HG03196 (cell line): ENCODE results near the gene ANKRD42.
"Not testable (repeated sequence)": the region's sequence is repeated elsewhere in the genome, so short reads cannot be mapped to it uniquely, and the experiment has no call there.

Experiments
- ATAC-seq: cut with Tn5 transposase; IDR thresholded peaks from one replicate; pipeline ENCODE4 v1.9.1; 2021; ENCODE audit not compliant: unreplicated experiment

Gene ANKRD42

DNA sequence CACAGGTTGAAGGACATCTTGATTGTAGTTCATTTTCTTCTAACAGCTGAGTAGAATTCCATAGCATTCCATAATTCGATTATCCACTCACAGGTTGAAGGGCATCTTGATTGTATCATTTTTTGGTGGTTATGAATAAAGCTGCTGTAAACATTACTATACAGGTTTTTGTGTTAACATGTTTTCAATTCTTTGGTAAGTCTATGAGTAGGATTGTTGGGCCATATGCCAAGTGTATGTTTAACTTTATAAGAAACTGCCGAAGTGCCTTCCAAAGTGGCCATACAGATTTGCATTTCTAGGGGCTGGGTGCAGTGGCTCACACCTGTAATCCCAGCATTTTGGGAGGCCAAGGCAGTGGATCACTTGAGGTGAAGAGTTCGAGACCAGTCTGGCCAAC is 44.6 kb downstream of the ANKRD42 start:
- ATAC-seq, result no peak

GRCh38 chr11:83241291-83241946 is 47.9 kb downstream of the ANKRD42 start:
- peak; percentile 73 for ATAC-seq

DNA sequence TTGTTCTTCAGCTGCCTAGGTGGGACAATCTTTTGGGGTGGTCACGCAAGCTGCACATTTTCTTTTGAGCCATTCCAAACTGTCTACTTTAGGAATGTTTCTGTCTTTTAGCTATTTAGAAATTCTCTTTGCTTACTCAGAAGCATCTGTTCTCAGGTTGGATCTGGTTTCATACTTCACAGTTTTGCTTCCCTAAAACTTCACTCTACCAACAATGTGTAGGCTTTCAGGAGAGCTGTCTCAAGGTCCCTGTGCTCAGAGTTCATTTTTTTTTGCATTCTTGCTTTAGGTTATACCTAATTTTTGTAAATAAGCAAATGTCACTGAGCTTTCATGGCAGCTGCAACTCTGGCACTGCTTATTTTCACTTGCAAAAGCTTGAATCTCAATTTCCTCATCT is 55.9 kb downstream of the ANKRD42 start:
- no peak for ATAC-seq

DNA sequence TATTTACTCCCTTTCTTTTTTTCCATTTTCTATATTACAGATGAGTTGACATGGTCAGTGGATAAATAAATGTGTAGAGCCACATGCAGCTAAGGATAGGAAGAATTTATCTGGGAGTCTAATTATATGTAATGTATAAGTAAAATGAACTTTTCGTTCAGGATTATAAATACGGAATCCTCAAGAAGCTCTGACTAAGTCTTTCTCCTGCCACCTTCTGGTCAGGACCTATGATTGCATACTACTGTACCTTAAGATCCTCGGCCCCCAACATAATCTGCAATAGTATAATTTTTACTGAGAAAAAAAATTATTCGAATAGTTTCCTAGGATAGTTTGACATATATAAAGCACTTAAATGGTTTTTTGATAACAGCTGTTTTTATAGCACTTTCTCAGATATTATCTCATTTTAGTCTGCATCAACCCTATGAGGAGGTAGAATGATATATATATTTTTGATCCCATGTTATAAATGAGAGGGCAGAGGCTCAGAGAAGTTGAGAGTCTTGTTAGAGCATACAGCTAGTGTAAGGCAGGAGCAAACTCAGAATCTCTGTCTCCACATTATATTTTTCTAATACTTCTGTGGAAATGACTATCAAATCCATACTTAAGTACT is 56.6 kb downstream of the ANKRD42 start:
- ATAC-seq, result peak; percentile 59

DNA sequence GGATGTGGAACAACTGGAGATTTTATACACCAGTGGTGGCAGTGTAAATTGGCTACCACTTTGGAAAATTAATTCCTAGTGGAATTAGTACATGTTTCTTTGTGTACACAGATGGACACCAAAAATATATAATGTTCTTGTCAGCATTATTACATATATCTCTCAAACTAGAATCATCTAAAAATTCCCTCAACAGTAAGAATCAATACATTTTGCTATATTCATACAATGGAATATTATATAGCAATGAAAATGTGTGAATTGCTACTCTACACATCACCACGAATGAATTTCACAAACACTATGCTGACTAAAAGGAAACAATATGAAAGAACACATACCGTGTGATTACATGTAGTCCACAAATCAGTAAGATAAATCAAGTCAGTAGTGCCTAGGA is 58.8 kb downstream of the ANKRD42 start:
- no peak for ATAC-seq

GRCh38 chr11:83252941-83253340 is 59.4 kb downstream of the ANKRD42 start:
- no peak for ATAC-seq

DNA sequence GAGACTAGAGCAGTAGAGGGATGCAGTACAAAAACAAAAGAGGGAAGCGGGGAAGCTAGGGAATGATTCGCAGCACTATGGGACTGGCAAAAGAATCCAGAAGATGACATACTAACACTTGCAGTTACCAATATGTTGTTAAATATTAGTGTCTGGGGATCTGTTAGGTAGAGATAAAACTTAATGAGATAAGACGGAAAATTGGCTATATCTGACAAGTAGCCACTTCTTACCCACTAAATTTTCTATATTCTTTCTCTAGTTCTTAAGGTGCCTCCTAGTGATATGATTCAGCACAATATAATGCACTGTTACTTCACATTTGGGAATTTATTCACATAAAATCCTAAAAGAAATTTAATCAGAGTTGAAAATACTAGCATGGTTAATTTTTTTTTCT is 61.9 kb downstream of the ANKRD42 start:
- ATAC-seq, result no peak

DNA sequence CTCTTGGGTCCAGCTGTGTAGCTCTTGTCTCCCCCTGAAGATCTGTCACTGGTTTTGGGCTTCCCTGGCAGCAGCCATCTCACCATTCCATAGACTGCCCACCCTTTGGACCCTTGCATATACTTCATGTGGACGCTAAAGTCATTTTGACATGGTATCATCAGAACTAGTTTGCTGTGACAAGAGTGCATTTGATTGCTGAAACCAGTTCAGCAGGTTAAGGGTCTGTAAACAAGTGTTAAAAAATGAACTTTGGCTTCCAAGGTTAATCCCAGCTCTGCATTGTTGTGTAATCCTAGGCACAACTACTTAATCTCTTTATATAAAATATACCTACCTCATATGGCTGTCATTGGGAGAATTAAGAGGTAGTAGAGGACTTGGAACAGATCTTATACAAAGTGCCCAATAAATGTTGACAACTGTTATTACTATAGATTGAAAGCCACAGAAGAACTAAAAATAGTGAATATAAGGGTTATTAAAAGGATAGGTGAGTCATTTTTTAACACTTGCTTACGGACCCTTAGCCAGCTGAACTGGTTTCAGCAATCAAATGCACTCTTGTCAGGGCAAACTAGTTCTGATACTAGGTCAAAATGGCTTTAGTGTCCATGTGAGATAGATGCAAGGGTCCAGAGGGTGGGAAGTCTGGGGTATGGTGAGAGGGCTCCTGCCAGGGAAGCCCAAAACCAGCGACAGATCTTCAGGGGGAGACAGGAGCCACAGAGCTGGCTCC is 63.3 kb downstream of the ANKRD42 start:
- no peak for ATAC-seq

- ATAC-seq, result no peak
These were observed 64.3 kb downstream of the ANKRD42 start for GRCh38 chr11:83257761-83258168.

DNA sequence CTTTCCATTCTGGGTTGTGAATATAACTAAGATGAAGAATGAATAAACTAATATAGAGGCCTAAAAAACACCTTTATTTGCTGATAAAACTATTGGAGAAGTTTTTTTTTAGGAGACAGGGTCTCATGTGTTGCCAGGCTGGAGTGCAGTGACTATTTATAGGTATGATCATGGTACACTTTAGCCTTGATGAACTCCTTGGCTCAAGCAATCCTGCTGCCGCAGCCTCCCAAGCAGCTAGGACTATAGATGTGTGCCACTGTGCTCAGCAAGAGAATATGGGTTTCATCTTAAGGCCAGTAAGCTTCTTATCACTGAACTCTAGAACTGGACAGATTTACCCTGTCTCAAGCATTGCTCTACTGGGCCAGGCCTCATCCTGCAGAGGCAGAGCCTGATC is 66.0 kb downstream of the ANKRD42 start:
- ATAC-seq, result no peak

- ATAC-seq, result no peak
These were observed 71.8 kb downstream of the ANKRD42 start for GRCh38 chr11:83265331-83265730.

DNA sequence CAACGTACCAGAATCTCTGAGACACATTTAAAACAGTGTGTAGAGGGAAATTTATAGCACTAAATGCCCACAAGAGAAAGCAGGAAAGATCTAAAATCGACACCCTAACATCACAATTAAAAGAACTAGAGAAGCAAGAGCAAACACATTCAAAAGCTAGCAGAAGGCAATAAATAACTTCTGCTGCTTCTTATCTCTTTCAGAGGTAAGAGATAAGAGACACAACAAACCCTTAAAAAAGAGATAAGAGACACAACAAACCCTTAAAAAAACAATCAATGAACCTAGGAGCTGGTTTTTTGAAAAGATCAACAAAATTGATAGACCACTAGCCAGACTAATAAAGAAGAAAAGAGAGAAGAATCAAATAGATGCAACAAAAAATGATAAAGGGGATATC is 75.6 kb downstream of the ANKRD42 start:
- ATAC-seq, result not testable (repeated sequence)

DNA sequence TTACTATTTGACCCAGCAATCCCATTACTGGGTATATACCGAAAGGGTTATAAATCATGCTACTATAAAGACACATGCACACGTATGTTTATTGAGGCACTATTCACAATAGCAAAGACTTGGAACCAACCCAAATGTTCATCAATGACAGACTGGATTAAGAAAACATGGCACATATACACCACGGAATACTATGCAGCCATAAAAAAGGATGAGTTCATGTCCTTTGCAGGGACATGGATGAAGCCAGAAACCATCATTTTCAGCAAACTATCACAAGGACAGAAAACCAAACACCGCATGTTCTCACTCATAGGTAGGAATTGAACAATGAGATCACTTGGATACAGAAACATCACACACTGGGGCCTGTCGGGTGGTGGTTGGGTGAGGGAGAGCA is 78.2 kb downstream of the ANKRD42 start:
- not testable (repeated sequence) for ATAC-seq

DNA sequence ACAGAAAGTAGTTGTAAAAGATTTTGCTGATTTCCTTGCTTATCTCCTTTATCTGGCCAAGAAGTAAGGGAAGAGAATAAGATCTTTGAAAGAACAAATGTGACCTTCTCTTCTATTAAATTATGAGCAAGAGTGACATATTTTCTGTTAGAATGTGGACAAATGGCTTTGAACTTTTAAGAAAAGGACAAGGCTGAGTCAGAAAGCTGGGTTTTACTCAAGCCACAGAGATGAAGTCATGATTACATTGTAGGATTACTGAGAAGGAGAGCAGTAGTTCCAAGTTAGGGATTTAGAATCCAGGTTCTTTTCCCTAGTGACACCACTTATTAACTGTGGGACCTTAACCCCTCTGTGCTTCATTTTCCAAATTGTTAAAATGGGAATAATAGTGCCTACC is 79.1 kb downstream of the ANKRD42 start:
- ATAC-seq, result no peak

DNA sequence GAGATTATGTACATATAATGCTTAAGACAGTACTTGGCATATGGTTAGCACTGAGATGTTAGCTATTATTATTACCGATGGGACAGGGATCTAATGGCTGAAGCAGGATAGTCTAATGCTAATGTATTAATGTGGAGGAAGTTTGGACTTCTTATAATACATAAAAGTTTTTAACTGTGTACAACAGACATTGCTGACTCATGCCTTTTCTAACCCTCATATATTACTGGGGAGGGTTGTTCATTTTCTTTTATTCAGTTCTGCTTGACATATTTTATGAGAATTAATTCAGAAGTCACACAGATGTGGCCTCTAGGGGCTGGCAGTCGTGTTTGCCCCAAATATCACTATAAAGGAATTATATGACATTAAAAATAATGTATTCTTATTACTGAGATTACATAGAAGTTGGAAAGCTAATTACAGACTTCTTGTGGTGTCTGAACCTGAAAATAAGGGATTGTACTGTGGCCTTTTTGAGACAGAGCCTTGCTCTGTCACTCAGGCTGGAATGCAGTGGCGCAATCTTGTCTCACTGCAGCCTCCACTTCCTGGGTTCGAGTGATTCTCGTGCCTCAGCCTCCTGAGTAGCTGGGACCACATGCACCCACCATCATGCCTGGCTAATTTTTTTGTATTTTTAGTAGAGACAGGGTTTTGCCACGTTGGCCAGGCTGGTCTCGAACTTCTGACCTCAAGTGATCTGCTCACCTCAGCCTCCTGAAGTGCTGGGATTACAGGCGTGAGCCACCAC is 82.6 kb downstream of the ANKRD42 start:
- no peak for ATAC-seq

DNA sequence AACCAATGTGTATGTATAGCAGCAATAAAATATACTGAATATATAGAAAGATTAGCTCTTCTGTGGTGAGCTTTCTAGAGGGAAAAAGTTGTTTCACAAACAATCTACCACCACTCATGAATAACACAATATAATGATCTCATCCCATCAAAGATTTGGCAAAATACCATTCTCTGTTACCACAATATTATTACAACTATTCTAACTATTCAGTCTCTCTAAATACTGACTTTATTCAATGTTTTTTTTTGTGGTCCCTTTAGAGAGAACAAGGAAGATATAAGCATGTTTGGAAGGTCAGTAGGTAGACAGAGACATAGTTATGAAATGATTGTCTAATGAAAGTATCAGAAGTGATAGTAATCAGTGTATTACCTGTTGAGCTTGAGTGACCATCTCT is 84.8 kb downstream of the ANKRD42 start:
- no peak for ATAC-seq

GRCh38 chr11:83280256-83280655 is 86.7 kb downstream of the ANKRD42 start:
- no peak for ATAC-seq

GRCh38 chr11:83282084-83282716 is 88.7 kb downstream of the ANKRD42 start:
- no peak for ATAC-seq

GRCh38 chr11:83284501-83285150 is 91.1 kb downstream of the ANKRD42 start:
- no peak for ATAC-seq

- ATAC-seq, result peak; percentile 47
These were observed 91.7 kb downstream of the ANKRD42 start for GRCh38 chr11:83285151-83285770.
